Stimulated activated CD4-positive, alpha-beta T cell treated with anti-CD3 and anti-CD28 coated beads, Interleukin-1b, Interleukin-23, amount 100 ng/mL, for 1 hour (primary cell): ENCODE measurements around the gene TAF1C.

Source experiments
- DNase-seq, 2 donors: peaks; one replicate each; pipeline ENCODE4 v3.0.0-alpha.2; 2020; ENCODE audit warnings: low read depth in 2 of 2

Gene TAF1C

GRCh38 chr16:84131117-84131516 is 55.7 kb downstream of the TAF1C start:
- no peak for DNase-seq
